Measurements from ENCODE around the gene RPA1. TPM values are rescaled to one million over a fixed set of nuclear protein-coding genes. Genes with fewer than 3 reads are reported as not detected.

RPA1 gene
- total RNA-seq, 2 donors from 2014 or later: 118 to 174 TPM

- DNase-seq (ENCODE audit: low spot score in 2 of 2): no peak
- no peak overlapping the region for H3K27ac Mint-ChIP-seq
- H3K36me3 Mint-ChIP-seq: peaks cover 0 to under 1% of the 10 kb centered on the region in 2 donors
- no peak for ATAC-seq
- no peaks in the 10 kb centered on the region for H3K9me3 Mint-ChIP-seq
Measured at GRCh38 chr17:1861391-1862010, 31.7 kb downstream of the RPA1 start.

- ATAC-seq (peak in 1 of 2 donors; percentile 58), DNase-seq (ENCODE audit: low spot score in 2 of 2) (peak in 1 of 2 donors; percentile 68)
- H3K36me3 Mint-ChIP-seq: peaks cover 0 to 5% of the 10 kb centered on the region in 2 donors
Measured at GRCh38 chr17:1865252-1866037, 35.6 kb downstream of the RPA1 start.

GRCh38 chr17:1867307-1867706 is 37.5 kb downstream of the RPA1 start:
- peak overlapping the region in 1 of 2 donors; percentile 85 for H3K27ac Mint-ChIP-seq

More at GRCh38 chr17:1865252-1866037, 35.6 kb downstream of the RPA1 start:
- Mint-ChIP-seq H3K27ac (no peak overlapping the region), H3K9me3 (no peaks in the 10 kb centered on the region)

GRCh38 chr17:1868090-1868489 is 38.3 kb downstream of the RPA1 start:
- ATAC-seq (no peak), DNase-seq (ENCODE audit: low spot score in 2 of 2) (no peak)
- no peak overlapping the region for H3K27ac Mint-ChIP-seq
- H3K36me3 Mint-ChIP-seq: peaks cover 0 to 18% of the 10 kb centered on the region in 2 donors
- H3K9me3 Mint-ChIP-seq: no peaks in the 10 kb centered on the region

More at GRCh38 chr17:1867307-1867706, 37.5 kb downstream of the RPA1 start:
- peaks cover 0 to 14% of the 10 kb centered on the region in 2 donors for H3K36me3 Mint-ChIP-seq
- DNase-seq (ENCODE audit: low spot score in 2 of 2): no peak
- no peak for ATAC-seq
- no peaks in the 10 kb centered on the region for H3K9me3 Mint-ChIP-seq

- Mint-ChIP-seq H3K36me3 (peaks cover 9 to 40% of the 10 kb centered on the region in 2 donors), H3K9me3 (no peaks in the 10 kb centered on the region), H3K27ac (peak overlapping the region; percentile 66 to 88)
- ATAC-seq (peak; percentile 45 to 82), DNase-seq (ENCODE audit: low spot score in 2 of 2) (no peak)
Measured at GRCh38 chr17:1870592-1870991, 40.8 kb downstream of the RPA1 start.

GRCh38 chr17:1871756-1872155 is 42.0 kb downstream of the RPA1 start:
- H3K27ac Mint-ChIP-seq: peak overlapping the region; percentile 69 to 79
- DNase-seq (ENCODE audit: low spot score in 2 of 2): peak in 1 of 2 donors; percentile 20
- peak; percentile 25 to 62 for ATAC-seq
- H3K36me3 Mint-ChIP-seq: peaks cover 12 to 39% of the 10 kb centered on the region in 2 donors
- H3K9me3 Mint-ChIP-seq: no peaks in the 10 kb centered on the region

GRCh38 chr17:1872254-1872653 is 42.4 kb downstream of the RPA1 start:
- Mint-ChIP-seq H3K36me3 (peaks cover 13 to 37% of the 10 kb centered on the region in 2 donors), H3K9me3 (no peaks in the 10 kb centered on the region), H3K27ac (peak overlapping the region; percentile 69 to 79)
- DNase-seq (ENCODE audit: low spot score in 2 of 2): no peak
- no peak for ATAC-seq

GRCh38 chr17:1872976-1873375 is 43.2 kb downstream of the RPA1 start:
- Mint-ChIP-seq H3K27ac (peak overlapping the region; percentile 79 to 84), H3K9me3 (no peaks in the 10 kb centered on the region), H3K36me3 (peaks cover 13 to 37% of the 10 kb centered on the region in 2 donors)
- ATAC-seq: peak; percentile 50 to 78
- peak in 1 of 2 donors; percentile 32 for DNase-seq (ENCODE audit: low spot score in 2 of 2)

GRCh38 chr17:1873418-1873817 is 43.6 kb downstream of the RPA1 start:
- peak; percentile 67 to 74 for ATAC-seq
- H3K36me3 Mint-ChIP-seq: peaks cover 13 to 37% of the 10 kb centered on the region in 2 donors
- H3K27ac Mint-ChIP-seq: peak overlapping the region; percentile 79 to 84
- DNase-seq (ENCODE audit: low spot score in 2 of 2): no peak
- no peaks in the 10 kb centered on the region for H3K9me3 Mint-ChIP-seq

- no peak overlapping the region for H3K27ac Mint-ChIP-seq
- H3K36me3 Mint-ChIP-seq: peaks cover 27 to 48% of the 10 kb centered on the region in 2 donors
- ATAC-seq: no peak
- H3K9me3 Mint-ChIP-seq: no peaks in the 10 kb centered on the region
- DNase-seq (ENCODE audit: low spot score in 2 of 2): no peak
Measured at GRCh38 chr17:1875597-1875996, 45.8 kb downstream of the RPA1 start.

GRCh38 chr17:1878419-1879121 is 48.8 kb downstream of the RPA1 start:
- no peaks in the 10 kb centered on the region for H3K9me3 Mint-ChIP-seq
- no peak overlapping the region for H3K27ac Mint-ChIP-seq
- H3K36me3 Mint-ChIP-seq: peaks cover 33% of the 10 kb centered on the region in 2 donors
- ATAC-seq: no peak
- DNase-seq (ENCODE audit: low spot score in 2 of 2): no peak

- DNase-seq (ENCODE audit: low spot score in 2 of 2) (no peak), ATAC-seq (no peak)
- H3K27ac Mint-ChIP-seq: no peak overlapping the region
- H3K9me3 Mint-ChIP-seq: no peaks in the 10 kb centered on the region
- peaks cover 29 to 44% of the 10 kb centered on the region in 2 donors for H3K36me3 Mint-ChIP-seq
Measured at GRCh38 chr17:1880851-1881630, 51.2 kb downstream of the RPA1 start.

GRCh38 chr17:1882836-1883235 is 53.0 kb downstream of the RPA1 start:
- no peaks in the 10 kb centered on the region for H3K9me3 Mint-ChIP-seq
- ATAC-seq (no peak), DNase-seq (ENCODE audit: low spot score in 2 of 2) (peak in 1 of 2 donors; percentile 24)
- H3K27ac Mint-ChIP-seq: no peak overlapping the region
- H3K36me3 Mint-ChIP-seq: peaks cover 31 to 41% of the 10 kb centered on the region in 2 donors

GRCh38 chr17:1883536-1883935 is 53.7 kb downstream of the RPA1 start:
- no peaks in the 10 kb centered on the region for H3K9me3 Mint-ChIP-seq
- H3K36me3 Mint-ChIP-seq: peaks cover 33 to 44% of the 10 kb centered on the region in 2 donors
- DNase-seq (ENCODE audit: low spot score in 2 of 2) (no peak), ATAC-seq (no peak)
- H3K27ac Mint-ChIP-seq: no peak overlapping the region

- H3K27ac Mint-ChIP-seq: no peak overlapping the region
- no peak for ATAC-seq
- DNase-seq (ENCODE audit: low spot score in 2 of 2): no peak
- peaks cover 24 to 27% of the 10 kb centered on the region in 2 donors for H3K36me3 Mint-ChIP-seq
- no peaks in the 10 kb centered on the region for H3K9me3 Mint-ChIP-seq
Measured at GRCh38 chr17:1888741-1889140, 58.9 kb downstream of the RPA1 start.

- Mint-ChIP-seq H3K36me3 (peaks cover 9 to 13% of the 10 kb centered on the region in 2 donors), H3K27ac (peak overlapping the region; percentile 36 to 73), H3K9me3 (no peaks in the 10 kb centered on the region)
- ATAC-seq (peak; percentile 86 to 92), DNase-seq (ENCODE audit: low spot score in 2 of 2) (no peak)
Measured at GRCh38 chr17:1890758-1891450, 61.1 kb downstream of the RPA1 start.
